Left ventricle myocardium inferior (tissue), 1 donor: ENCODE measurements around the gene TTI1. TPM values are rescaled to one million over a fixed set of nuclear protein-coding genes. Genes with fewer than 3 reads are reported as not detected.

ENCODE experiments used
- DNase-seq: peaks from one replicate; pipeline ENCODE4 v3.0.0-alpha.2; 2020
- H3K27ac ChIP-seq: fragments of 200-600 bp; replicated peaks from 2 replicates; pipeline ENCODE4 v1.8.0; 2021
- H3K27me3 ChIP-seq: fragments of 200-600 bp; 2 replicates; pipeline ENCODE4 v1.8.0; 2021; ENCODE audit warnings: low read depth
- H3K36me3 ChIP-seq: fragments of 200-600 bp; 2 replicates; pipeline ENCODE4 v1.8.0; 2021
- H3K4me1 ChIP-seq: fragments of 200-600 bp; 2 replicates; pipeline ENCODE4 v1.8.0; 2021
- H3K4me3 ChIP-seq: fragments of 200-600 bp; 2 replicates; pipeline ENCODE4 v1.8.0; 2021; ENCODE audit warnings: mild to moderate bottlenecking, moderate library complexity
- H3K9me3 ChIP-seq: fragments of 200-600 bp; replicated peaks from 2 replicates; pipeline ENCODE4 v1.8.0; 2021
- CTCF ChIP-seq: fragments of 200-600 bp; IDR thresholded peaks from 2 replicates; pipeline ENCODE4 v1.8.0; 2021; ENCODE audit warnings: antibody characterized with exemption, mild to moderate bottlenecking, borderline replicate concordance
- intact Hi-C: fragments of 100-400 bp; cut with micrococcal nuclease; formaldehyde crosslinking; loops from one replicate; pipeline ENCODE4 v1.11.0; 2022
- total RNA-seq: library from RNA; stranded (reverse); fragmentation: NEBNext Ultra II Directional; extraction: Animal tissue kit (Norgen Biotek cat#: 25700); gene quantifications from one replicate; pipeline ENCODE4 v1.2.1, GENCODE V29; 2021
- donor health status: DM: no; HTN: yes; CAD: no; lungs with severe emphysema.

TTI1 gene
- total RNA-seq, 1 donor from 2014 or later = 12.1 TPM

GRCh38 chr20:38046572-38046971 is 13.3 kb upstream of the TTI1 start:
- Histone ChIP-seq H3K36me3 (peaks cover 70% of the 10 kb centered on the region), H3K4me3 (no peak overlapping the region), H3K4me1 (peaks cover 54% of the 10 kb centered on the region), H3K27ac (no peak overlapping the region), H3K9me3 (no peaks in the 10 kb centered on the region), H3K27me3 (no peaks in the 10 kb centered on the region)
- intact Hi-C loops = no loop called here
- DNase-seq = no peak
- TF ChIP-seq CTCF = no peak

DNA sequence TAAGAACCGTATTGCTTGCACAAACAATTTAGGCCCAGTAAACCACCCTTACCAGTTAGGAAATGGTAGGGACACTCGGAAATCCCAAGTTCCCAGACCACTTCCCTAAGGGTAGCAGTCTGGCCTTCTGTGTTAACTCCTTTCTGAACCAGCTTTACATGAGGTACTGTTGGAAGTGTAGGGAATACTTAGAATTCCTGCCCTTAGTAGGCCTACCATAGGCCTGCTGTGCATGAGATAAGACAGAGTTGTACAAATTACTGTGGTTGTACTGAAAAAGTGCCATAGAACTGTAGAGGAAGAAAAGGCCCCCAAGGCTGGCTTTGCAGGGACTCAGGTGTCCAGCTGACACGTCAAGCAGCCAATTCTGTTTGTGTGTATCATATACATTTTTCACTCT is 11.4 kb upstream of the TTI1 start:
- Histone ChIP-seq H3K27ac (no peak overlapping the region), H3K36me3 (peaks cover 71% of the 10 kb centered on the region)
- intact Hi-C loops = no loop called here

DNA sequence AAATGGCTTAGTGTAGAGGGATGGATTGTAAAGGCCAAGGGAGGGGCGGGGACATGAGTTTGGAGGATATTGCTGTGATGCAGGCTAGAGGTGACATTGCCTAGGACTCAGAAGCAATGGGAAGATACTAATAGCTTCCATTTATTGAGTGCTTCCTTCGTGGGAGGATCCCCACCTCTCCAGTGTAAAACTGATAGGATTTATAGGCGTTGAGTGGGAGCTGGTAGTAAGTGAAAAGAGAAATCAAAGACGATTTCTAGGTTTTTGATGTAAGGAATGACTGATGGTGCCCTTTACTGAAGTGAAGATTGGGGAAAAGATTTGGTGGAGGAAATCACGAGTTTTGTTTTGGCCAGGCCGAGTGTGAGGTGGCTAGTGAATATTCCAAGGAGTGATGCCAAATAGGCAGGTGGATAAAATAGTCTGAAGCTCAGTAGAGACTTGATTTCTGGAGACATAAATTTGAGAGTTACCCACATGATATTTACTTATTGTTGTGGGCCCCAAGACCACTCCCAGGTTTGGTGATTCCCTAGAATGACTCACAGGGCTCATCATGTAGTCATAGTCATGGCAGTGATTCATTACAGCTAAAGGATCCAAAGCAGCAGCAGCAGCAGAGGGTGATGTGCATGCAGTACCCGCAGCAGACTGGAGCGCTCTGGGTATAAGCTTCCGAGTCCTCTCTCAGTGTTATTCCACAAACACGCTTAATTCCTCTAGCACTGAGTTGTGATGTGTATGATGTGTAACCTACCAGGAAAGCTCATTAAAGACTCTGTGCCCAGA is 10.4 kb upstream of the TTI1 start:
- Histone ChIP-seq H3K9me3 (no peaks in the 10 kb centered on the region), H3K27me3 (no peaks in the 10 kb centered on the region), H3K27ac (no peak overlapping the region), H3K36me3 (peaks cover 67% of the 10 kb centered on the region), H3K4me3 (no peak overlapping the region), H3K4me1 (peaks cover 36% of the 10 kb centered on the region)
- TF ChIP-seq CTCF = no peak
- intact Hi-C loops = no loop called here
- no peak for DNase-seq

More for the DNA sequence above, 11.4 kb upstream of the TTI1 start:
- Histone ChIP-seq H3K27me3 (no peaks in the 10 kb centered on the region), H3K9me3 (no peaks in the 10 kb centered on the region), H3K4me3 (no peak overlapping the region), H3K4me1 (peaks cover 44% of the 10 kb centered on the region)
- no peak for TF ChIP-seq CTCF
- DNase-seq = no peak

DNA sequence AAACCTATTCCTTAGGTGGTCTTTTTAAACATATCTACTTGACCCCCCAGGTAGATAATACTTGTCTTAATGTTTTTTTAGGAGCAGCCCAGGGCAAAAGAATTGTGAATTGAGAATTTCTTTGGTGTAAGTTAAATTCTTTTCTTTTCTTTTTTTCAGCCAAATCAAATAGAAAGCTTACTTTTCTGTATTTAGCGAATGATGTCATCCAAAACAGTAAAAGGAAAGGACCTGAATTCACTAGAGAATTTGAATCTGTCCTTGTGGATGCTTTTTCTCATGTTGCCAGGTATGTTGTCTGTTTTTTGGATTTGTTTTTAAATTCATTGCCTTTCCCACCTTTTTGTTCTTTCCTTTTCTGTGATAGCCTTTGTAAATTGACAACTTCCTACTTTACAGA is 7.0 kb upstream of the TTI1 start:
- intact Hi-C loops = no loop called here
- Histone ChIP-seq H3K36me3 (peaks cover 60% of the 10 kb centered on the region), H3K9me3 (no peaks in the 10 kb centered on the region), H3K4me1 (peaks cover 37% of the 10 kb centered on the region), H3K4me3 (no peak overlapping the region), H3K27me3 (no peaks in the 10 kb centered on the region), H3K27ac (no peak overlapping the region)
- TF ChIP-seq CTCF = no peak
- no peak for DNase-seq

GRCh38 chr20:38036366-38036765 is 3.1 kb upstream of the TTI1 start:
- H3K27me3 ChIP-seq = no peaks in the 10 kb centered on the region
- H3K4me3 ChIP-seq = peak overlapping the region; percentile 7
- peaks cover 72% of the 10 kb centered on the region for H3K4me1 ChIP-seq
- no peaks in the 10 kb centered on the region for H3K9me3 ChIP-seq
- H3K27ac ChIP-seq = no peak overlapping the region
- DNase-seq = no peak
- intact Hi-C loops = no loop called here
- no peak for TF ChIP-seq CTCF
- H3K36me3 ChIP-seq = peaks cover 26% of the 10 kb centered on the region
